Nephron progenitor cell (in vitro differentiated cells): ENCODE measurements around the gene WDR93.
"Not testable (repeated sequence)": the region's sequence is repeated elsewhere in the genome, so short reads cannot be mapped to it uniquely, and the experiment has no call there.

Experiments used
- DNase-seq: peaks from one replicate; pipeline ENCODE4 v3.0.0; 2021
- H3K27ac Mint-ChIP-seq: 2 replicates; pipeline ENCODE4 v1.8.0; 2021; ENCODE audit warnings: mild to moderate bottlenecking, moderate library complexity, mixed read lengths
- H3K27me3 Mint-ChIP-seq: 2 replicates; pipeline ENCODE4 v1.8.0; 2021; ENCODE audit warnings: mild to moderate bottlenecking, low read depth, mixed read lengths; ENCODE audit not compliant: poor library complexity
- H3K36me3 Mint-ChIP-seq: 2 replicates; pipeline ENCODE4 v1.8.0; 2021; ENCODE audit warnings: low read depth, mixed read lengths
- H3K4me1 Mint-ChIP-seq: 2 replicates; pipeline ENCODE4 v1.8.0; 2021; ENCODE audit warnings: mixed read lengths
- H3K4me3 Mint-ChIP-seq: 2 replicates; pipeline ENCODE4 v1.8.0; 2021; ENCODE audit warnings: mild to moderate bottlenecking, moderate library complexity, mixed read lengths
- H3K9me3 Mint-ChIP-seq: 2 replicates; pipeline ENCODE4 v1.8.0; 2021; ENCODE audit warnings: mild to moderate bottlenecking, moderate library complexity, mixed read lengths
- CTCF ChIP-seq: fragments of 200-600 bp; sonication (generic); IDR thresholded peaks from 2 replicates; pipeline ENCODE4 v1.5.0; 2021; ENCODE audit warnings: antibody characterized with exemption

WDR93 gene

GRCh38 chr15:89785774-89786140, 95.1 kb downstream of the WDR93 start:
- Mint-ChIP-seq H3K27me3 (peaks cover 44% of the 10 kb centered on the region), H3K9me3 (peaks cover 34% of the 10 kb centered on the region), H3K4me3 (no peak overlapping the region), H3K36me3 (peaks cover 7% of the 10 kb centered on the region), H3K27ac (no peak overlapping the region), H3K4me1 (peaks cover 14% of the 10 kb centered on the region)
- no peak for TF ChIP-seq CTCF
- DNase-seq = no peak

GRCh38 chr15:89787944-89788343, 97.3 kb downstream of the WDR93 start:
- peaks cover 37% of the 10 kb centered on the region for H3K9me3 Mint-ChIP-seq
- H3K4me1 Mint-ChIP-seq = peaks cover 8% of the 10 kb centered on the region
- peaks cover 32% of the 10 kb centered on the region for H3K27me3 Mint-ChIP-seq
- no peak overlapping the region for H3K4me3 Mint-ChIP-seq
- H3K36me3 Mint-ChIP-seq = peaks cover 7% of the 10 kb centered on the region
- no peak overlapping the region for H3K27ac Mint-ChIP-seq
- TF ChIP-seq CTCF = no peak
- no peak for DNase-seq

GRCh38 chr15:89788585-89788984, 98.0 kb downstream of the WDR93 start:
- not testable (repeated sequence) for H3K27ac Mint-ChIP-seq, H3K4me3 Mint-ChIP-seq, H3K36me3 Mint-ChIP-seq, DNase-seq, H3K4me1 Mint-ChIP-seq
- H3K27me3 Mint-ChIP-seq = peaks cover 28% of the 10 kb centered on the region
- H3K9me3 Mint-ChIP-seq = peaks cover 37% of the 10 kb centered on the region

- peaks cover 32% of the 10 kb centered on the region for H3K27me3 Mint-ChIP-seq
- peaks cover 37% of the 10 kb centered on the region for H3K9me3 Mint-ChIP-seq
- H3K4me3 Mint-ChIP-seq = no peak overlapping the region
- H3K4me1 Mint-ChIP-seq = no peaks in the 10 kb centered on the region
- H3K36me3 Mint-ChIP-seq = peaks cover 7% of the 10 kb centered on the region
- no peak overlapping the region for H3K27ac Mint-ChIP-seq
- no peak for DNase-seq
- TF ChIP-seq CTCF = no peak
Measured at GRCh38 chr15:89790206-89790605, 99.6 kb downstream of the WDR93 start.

GRCh38 chr15:89790661-89791060, 100.0 kb downstream of the WDR93 start:
- Mint-ChIP-seq H3K27ac (no peak overlapping the region), H3K9me3 (peaks cover 34% of the 10 kb centered on the region), H3K36me3 (peaks cover 7% of the 10 kb centered on the region), H3K4me1 (no peaks in the 10 kb centered on the region), H3K27me3 (peaks cover 31% of the 10 kb centered on the region), H3K4me3 (no peak overlapping the region)
- no peak for DNase-seq
- no peak for TF ChIP-seq CTCF

- no peak overlapping the region for H3K27ac Mint-ChIP-seq
- H3K4me1 Mint-ChIP-seq = no peaks in the 10 kb centered on the region
- H3K36me3 Mint-ChIP-seq = peaks cover 7% of the 10 kb centered on the region
- peaks cover 26% of the 10 kb centered on the region for H3K27me3 Mint-ChIP-seq
- H3K4me3 Mint-ChIP-seq = no peak overlapping the region
- TF ChIP-seq CTCF = no peak
- DNase-seq = no peak
- H3K9me3 Mint-ChIP-seq = peaks cover 26% of the 10 kb centered on the region
Measured at GRCh38 chr15:89792106-89792805, 101.6 kb downstream of the WDR93 start.
